Measurements from ENCODE around the gene CSNK1G1. TPM values are rescaled to one million over a fixed set of nuclear protein-coding genes. Genes with fewer than 3 reads are reported as not detected.

Gene CSNK1G1
- polyA plus RNA-seq, 1 experiment, result 8.0 TPM

DNA sequence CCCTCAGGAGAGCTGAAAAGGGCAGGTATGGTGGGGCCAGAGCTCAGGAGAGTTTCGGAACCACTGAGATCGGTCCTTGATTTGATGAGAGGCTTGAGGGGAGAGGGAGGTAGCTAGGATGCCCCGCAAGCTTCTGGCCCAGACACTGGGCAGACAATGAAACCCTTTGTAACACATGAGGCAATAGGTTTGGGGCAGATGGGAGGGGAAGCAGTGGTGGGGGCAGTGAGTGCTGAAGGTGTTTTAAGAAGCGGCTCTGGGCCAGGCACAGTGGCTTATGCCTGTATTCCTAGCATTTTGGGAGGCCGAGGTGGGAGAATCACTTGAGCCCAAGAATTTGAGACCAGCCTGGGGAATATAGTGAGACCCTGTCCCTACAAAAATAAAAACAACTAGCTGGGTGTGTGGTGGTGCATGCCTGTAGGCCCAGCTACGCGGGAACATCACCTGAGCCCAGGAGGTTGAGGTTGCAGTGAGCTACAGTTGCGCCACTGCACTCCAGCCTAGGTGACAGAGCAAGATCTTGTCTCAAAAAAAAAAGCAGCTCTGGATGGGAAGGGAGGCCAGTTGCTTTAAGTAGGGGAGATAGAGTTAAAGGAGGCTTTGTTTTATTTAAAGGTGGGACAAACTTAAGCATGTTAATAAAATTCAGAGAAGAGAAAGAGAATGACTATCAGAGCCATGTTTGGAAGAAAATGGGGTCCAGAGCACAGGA lies 214.0 kb downstream of the CSNK1G1 start:
- Histone ChIP-seq H3K36me3 (ENCODE audit: control insufficient read depth, insufficient read depth, low read length) (peaks cover 21% of the 10 kb centered on the region), H3K4me3 (ENCODE audit: low read depth, low read length) (no peak overlapping the region), H3K27me3 (ENCODE audit: control insufficient read depth, insufficient read depth, low read length) (no peaks in the 10 kb centered on the region)
- ChIA-PET CTCF (interaction anchor here (1.0 kb wide), 1 partner anchor 12 kb away, joined by 4 read pairs; no protein-coding TSS in a partner anchor), POLR2A (no interaction called here)
- DNase-seq (ENCODE audit: low read depth), result no peak
- TF ChIP-seq, protein P1, sequence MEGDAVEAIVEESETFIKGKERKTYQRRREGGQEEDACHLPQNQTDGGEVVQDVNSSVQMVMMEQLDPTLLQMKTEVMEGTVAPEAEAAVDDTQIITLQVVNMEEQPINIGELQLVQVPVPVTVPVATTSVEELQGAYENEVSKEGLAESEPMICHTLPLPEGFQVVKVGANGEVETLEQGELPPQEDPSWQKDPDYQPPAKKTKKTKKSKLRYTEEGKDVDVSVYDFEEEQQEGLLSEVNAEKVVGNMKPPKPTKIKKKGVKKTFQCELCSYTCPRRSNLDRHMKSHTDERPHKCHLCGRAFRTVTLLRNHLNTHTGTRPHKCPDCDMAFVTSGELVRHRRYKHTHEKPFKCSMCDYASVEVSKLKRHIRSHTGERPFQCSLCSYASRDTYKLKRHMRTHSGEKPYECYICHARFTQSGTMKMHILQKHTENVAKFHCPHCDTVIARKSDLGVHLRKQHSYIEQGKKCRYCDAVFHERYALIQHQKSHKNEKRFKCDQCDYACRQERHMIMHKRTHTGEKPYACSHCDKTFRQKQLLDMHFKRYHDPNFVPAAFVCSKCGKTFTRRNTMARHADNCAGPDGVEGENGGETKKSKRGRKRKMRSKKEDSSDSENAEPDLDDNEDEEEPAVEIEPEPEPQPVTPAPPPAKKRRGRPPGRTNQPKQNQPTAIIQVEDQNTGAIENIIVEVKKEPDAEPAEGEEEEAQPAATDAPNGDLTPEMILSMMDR (IDR thresholded peaks at IDR 0.05; ENCODE audit: insufficient read depth, low read depth, low read length), result no peak

DNA sequence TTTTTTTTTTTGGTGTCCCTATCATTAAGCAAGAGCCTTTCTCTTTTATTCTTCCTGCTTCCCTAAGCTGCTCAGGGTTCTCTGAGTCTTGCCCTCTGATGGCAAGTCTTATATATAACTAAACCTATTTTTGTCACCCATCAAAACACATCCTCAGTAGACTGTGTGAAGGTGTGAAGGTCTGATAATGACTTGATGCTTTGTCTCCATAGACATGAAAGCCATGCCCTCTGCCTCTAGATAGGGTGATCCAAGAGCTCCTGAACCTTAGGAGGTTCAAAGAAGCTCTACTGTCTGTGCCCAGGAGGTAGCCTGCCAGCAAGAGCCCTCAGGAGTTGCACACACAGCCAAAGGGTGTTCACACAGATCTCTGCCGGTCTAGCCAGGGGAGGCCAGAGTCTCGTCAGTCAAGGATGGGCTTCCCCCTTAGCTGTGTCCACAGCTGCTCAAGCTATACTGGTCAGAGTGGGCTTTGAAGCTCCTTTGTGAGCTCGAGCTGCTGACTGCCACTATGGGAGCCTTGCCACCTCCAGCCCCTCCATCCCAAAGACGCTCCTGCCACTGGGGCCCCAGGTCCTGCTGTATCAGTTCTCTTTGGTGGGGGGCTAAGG lies 217.5 kb downstream of the CSNK1G1 start:
- ChIA-PET POLR2A (no interaction called here), CTCF (interaction anchor here (0.6 kb wide), 1 partner anchor 13 kb away, joined by 3 read pairs; no protein-coding TSS in a partner anchor)
- no peak for DNase-seq (ENCODE audit: low read depth)
- TF ChIP-seq, protein P1 (IDR thresholded peaks at IDR 0.05; ENCODE audit: insufficient read depth, low read depth, low read length), result no peak
- no peak overlapping the region for H3K4me3 ChIP-seq (ENCODE audit: low read depth, low read length)
- H3K36me3 ChIP-seq (ENCODE audit: control insufficient read depth, insufficient read depth, low read length), result peaks cover 36% of the 10 kb centered on the region
- no peaks in the 10 kb centered on the region for H3K27me3 ChIP-seq (ENCODE audit: control insufficient read depth, insufficient read depth, low read length)

DNA sequence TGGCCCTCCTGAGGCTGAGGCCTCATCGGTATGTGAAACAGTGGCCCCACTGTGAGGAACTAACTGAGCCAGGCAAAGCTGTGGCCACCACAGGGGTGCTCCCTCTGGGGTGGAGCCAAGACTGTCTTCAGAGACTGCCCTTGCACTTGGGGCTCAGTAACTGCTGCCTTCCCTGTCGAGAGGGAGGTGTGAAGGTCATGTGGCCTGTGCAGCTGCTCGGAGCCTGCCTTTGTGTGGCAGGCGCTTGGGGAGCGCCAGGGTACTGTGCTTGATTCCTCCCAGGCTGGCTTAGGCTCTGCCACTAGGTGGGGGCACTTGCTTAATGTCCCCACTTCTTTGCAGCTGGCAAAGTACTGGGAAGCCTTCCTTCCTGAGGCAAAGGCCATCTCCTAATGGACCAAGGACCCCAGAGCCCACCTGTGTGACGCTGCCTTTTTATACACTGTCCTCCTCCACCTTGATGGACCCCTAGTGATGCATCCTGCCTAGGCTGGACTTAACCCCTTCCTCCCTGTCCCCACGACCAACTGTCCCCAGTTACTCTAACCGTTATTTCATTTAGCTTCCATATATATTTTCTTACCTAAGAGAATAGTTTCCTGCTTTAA lies 218.6 kb downstream of the CSNK1G1 start:
- TF ChIP-seq, protein P1 (IDR thresholded peaks at IDR 0.05; ENCODE audit: insufficient read depth, low read depth, low read length), result no peak
- no peak for DNase-seq (ENCODE audit: low read depth)
- Histone ChIP-seq H3K36me3 (ENCODE audit: control insufficient read depth, insufficient read depth, low read length) (peaks cover 34% of the 10 kb centered on the region), H3K4me3 (ENCODE audit: low read depth, low read length) (no peak overlapping the region), H3K27me3 (ENCODE audit: control insufficient read depth, insufficient read depth, low read length) (no peaks in the 10 kb centered on the region)
- POLR2A ChIA-PET, result no interaction called here
- CTCF ChIA-PET, result no interaction called here

DNA sequence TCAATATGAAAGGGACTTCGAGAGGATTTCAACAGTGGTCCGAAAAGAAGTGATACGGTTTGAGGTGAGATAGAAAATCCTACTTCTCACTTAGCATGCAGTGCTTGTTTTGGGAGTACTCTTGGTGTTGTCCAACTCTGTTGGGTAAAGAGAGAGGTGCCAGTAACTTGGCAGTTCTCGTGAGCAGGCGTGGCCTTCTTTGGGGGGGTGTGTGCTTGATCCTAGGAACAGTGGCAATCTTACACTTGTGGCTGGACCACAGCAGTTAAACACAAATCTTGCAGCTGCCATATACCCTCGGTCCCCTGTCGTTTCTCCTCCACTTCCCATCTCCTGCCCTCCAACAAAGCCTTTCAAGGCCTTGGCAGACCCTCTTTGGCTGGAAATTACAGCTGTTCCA lies 219.6 kb downstream of the CSNK1G1 start:
- peaks cover 33% of the 10 kb centered on the region for H3K36me3 ChIP-seq (ENCODE audit: control insufficient read depth, insufficient read depth, low read length)
- ChIA-PET POLR2A (no interaction called here), CTCF (no interaction called here)
- no peak for DNase-seq (ENCODE audit: low read depth)
- TF ChIP-seq, protein P1 (IDR thresholded peaks at IDR 0.05; ENCODE audit: insufficient read depth, low read depth, low read length), result no peak
- H3K4me3 ChIP-seq (ENCODE audit: low read depth, low read length), result no peak overlapping the region
- H3K27me3 ChIP-seq (ENCODE audit: control insufficient read depth, insufficient read depth, low read length), result no peaks in the 10 kb centered on the region

DNA sequence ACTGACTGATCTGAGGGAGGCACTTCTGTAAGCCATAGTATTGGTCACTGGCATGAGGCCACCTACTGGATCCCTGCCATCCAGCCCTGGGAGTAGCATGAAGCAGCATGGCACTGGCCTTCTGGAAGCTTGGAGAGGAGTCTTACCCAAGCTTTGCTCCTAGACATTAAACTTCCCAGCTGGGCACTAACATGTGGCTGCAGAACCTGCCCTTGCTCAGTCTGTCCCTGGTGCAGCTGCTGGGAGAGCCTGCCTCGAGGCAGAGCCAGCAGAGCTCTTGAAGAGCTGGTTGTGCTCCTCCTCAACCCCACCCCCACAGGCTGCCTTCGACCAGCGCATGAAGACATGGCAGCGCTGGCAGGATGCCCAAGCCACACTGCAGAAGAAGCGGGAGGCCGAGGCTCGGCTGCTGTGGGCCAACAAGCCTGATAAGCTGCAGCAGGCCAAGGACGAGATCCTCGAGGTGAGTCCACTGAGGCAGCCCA lies 221.6 kb downstream of the CSNK1G1 start:
- TF ChIP-seq, protein P1 (IDR thresholded peaks at IDR 0.05; ENCODE audit: insufficient read depth, low read depth, low read length), result no peak
- DNase-seq (ENCODE audit: low read depth), result no peak
- Histone ChIP-seq H3K36me3 (ENCODE audit: control insufficient read depth, insufficient read depth, low read length) (peaks cover 41% of the 10 kb centered on the region), H3K4me3 (ENCODE audit: low read depth, low read length) (no peak overlapping the region), H3K27me3 (ENCODE audit: control insufficient read depth, insufficient read depth, low read length) (no peaks in the 10 kb centered on the region)
- POLR2A ChIA-PET, result no interaction called here
- CTCF ChIA-PET, result interaction anchor here (1.4 kb wide), 1 partner anchor 9 kb away, joined by 4 read pairs; no protein-coding TSS in a partner anchor
